Small intestine (tissue), 7 donors: Measurements from ENCODE around the gene BIK. TPM values are rescaled to one million over a fixed set of nuclear protein-coding genes. Genes with fewer than 3 reads are reported as not detected.

Experiments
- DNase-seq, 2 donors: peaks; one replicate each; pipeline versions ENCODE4 v3.0.0 to v3.0.0-alpha.2; 2013
- FAIRE-seq: peaks from 2 replicates; lab custom pipeline; 2012; peaks lifted over from hg19 to GRCh38; lab: Jason Lieb, UNC
- H3K27ac ChIP-seq, 3 donors: one replicate each; pipeline ENCODE4 v1.5.1; 2013; ENCODE audit warnings: low read length in 2 of 3, mild to moderate bottlenecking in 2 of 3, control low read depth in 1 of 3, inconsistent platforms in 1 of 3, low read depth in 1 of 3, moderate library complexity in 1 of 3
- H3K27me3 ChIP-seq, 3 donors: one replicate each; pipeline ENCODE4 v1.6.1; 2013; ENCODE audit warnings: low read length in 3 of 3, inconsistent platforms in 1 of 3; ENCODE audit not compliant: control insufficient read depth in 3 of 3, insufficient read depth in 3 of 3
- H3K36me3 ChIP-seq, 3 donors: one replicate each; pipeline ENCODE4 v1.6.1; 2013; ENCODE audit warnings: low read length in 3 of 3, inconsistent platforms in 1 of 3, low read depth in 1 of 3, mild to moderate bottlenecking in 1 of 3, moderate library complexity in 1 of 3; ENCODE audit not compliant: control insufficient read depth in 3 of 3, insufficient read depth in 2 of 3
- H3K4me1 ChIP-seq, 3 donors: one replicate each; pipeline ENCODE4 v1.6.1; 2013; ENCODE audit warnings: low read length in 2 of 3, inconsistent platforms in 1 of 3, low read depth in 1 of 3, mild to moderate bottlenecking in 1 of 3, moderate library complexity in 1 of 3; ENCODE audit not compliant: control insufficient read depth in 3 of 3, insufficient read depth in 2 of 3
- H3K4me3 ChIP-seq, 3 donors: one replicate each; pipeline ENCODE4 v1.5.1; 2013; ENCODE audit warnings: low read length in 3 of 3, control low read depth in 1 of 3, inconsistent platforms in 1 of 3, low read depth in 1 of 3, mild to moderate bottlenecking in 1 of 3, moderate library complexity in 1 of 3
- H3K9me3 ChIP-seq, 2 donors: one replicate each; pipeline ENCODE4 v1.6.1; 2013; ENCODE audit warnings: low read depth in 1 of 2, low read length in 1 of 2; ENCODE audit not compliant: control insufficient read depth in 2 of 2, insufficient read depth in 1 of 2
- WGBS, 3 donors: extraction: QIAGEN DNeasy Blood & Tissue Kit; methylation state at CpG; one replicate each; pipeline ENCODE4 v1.1.7; 2013; 5-methylcytosine and 5-hydroxymethylcytosine counted together
- polyA plus RNA-seq, 4 donors: library from polyadenylated mRNA; stranded (reverse) in 3 of 4; unstranded in 1 of 4; fragments of 200-250 nt in 3 of 4; fragments of 120-200 nt in 1 of 4; gene quantifications; one replicate each; pipeline versions ENCODE4 v1.2.1 to v1.2.3, GENCODE V29; 2013
- donor health status: healthy with polysubstance abuse.
- donor health status: control.
- donor health status: control.
- donor health status: Bipolar disorder and iron deficiency.
- donor health status: healthy.

Gene BIK
- polyA plus RNA-seq, 4 donors: 1.7 to 26.2 (median 18.7) TPM

DNA sequence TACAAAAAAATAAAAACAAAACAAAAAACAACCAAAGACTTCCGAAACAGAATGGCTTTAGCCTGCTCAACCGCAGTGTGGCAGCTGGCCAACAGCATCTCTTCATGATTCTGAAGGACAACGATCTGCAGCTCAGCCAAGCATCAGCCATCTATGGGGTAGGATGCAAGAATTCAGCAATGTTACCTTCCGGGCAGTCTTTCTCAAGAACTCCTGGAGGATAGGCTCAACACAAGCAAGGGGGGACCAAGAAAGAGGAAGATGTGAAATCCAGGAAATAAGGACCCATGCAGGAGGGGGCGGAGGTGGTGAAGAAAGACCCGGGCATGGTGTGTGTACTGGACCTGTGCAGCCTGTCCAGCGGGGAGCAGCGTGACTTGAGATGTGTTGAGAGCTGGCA is 37.3 kb downstream of the BIK start:
- Histone ChIP-seq H3K36me3 (no peaks in the 10 kb centered on the region), H3K4me1 (peaks cover 0 to 13% (median 0%) of the 10 kb centered on the region in 3 donors), H3K27me3 (peaks cover 0 to 14% (median 0%) of the 10 kb centered on the region in 3 donors), H3K9me3 (no peaks in the 10 kb centered on the region), H3K27ac (no peak overlapping the region), H3K4me3 (no peak overlapping the region)
- DNase-seq (no peak), FAIRE-seq (no peak)
- WGBS, 3 donors: 71 to 75% (median 72%) methylated on average over 8 of the region's 8 CpGs

DNA sequence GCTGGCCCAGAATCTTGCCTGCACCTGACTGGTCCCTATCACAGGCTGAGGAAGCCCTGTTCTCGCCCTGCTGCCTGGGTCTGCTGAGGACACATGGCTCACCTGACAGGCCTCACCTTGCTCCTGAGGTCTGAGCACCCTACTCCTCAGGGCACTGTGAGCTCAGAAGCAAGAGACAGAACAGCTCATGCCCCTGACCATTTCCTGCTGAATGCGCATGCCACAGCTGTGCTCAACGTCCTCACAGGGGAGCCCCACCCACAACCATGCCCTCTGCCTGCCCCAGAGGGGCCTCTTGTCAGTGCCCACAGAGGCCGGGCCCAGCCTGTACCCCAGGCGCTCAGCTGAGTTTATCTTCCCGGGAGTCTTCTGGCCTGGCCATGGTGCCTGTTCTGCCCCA is 38.0 kb downstream of the BIK start:
- Histone ChIP-seq H3K27ac (peak overlapping the region in 1 of 3 donors; percentile 48), H3K9me3 (no peaks in the 10 kb centered on the region), H3K27me3 (peaks cover 0 to 14% (median 0%) of the 10 kb centered on the region in 3 donors), H3K36me3 (no peaks in the 10 kb centered on the region), H3K4me1 (peaks cover 0 to 13% (median 0%) of the 10 kb centered on the region in 3 donors), H3K4me3 (no peak overlapping the region)
- FAIRE-seq (no peak), DNase-seq (no peak)
- WGBS, 3 donors: 30 to 47% (median 38%) methylated on average over 6 of the region's 6 CpGs

DNA sequence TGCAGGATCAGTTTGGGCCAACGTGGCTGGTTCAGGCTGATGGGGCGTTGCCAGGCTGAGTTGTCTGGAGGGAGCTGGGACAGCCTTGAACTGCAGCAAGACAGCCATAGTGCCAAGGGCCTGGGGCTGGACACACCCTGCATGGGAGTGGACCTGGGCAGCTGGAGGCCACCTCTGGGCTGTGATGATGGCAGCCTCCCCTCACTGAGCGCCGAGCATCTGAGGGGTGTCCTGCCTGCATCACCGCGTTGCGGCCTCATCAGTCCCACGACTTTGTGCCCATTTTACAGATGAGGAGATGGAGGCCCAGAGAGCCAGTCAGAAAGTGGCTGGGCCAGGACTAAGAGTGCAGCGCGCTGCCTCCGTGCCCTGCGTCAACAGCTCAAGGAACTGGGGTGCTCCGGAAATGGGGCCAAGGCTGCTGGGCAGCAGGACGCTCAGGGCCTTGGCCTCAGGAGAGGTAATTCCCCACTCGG is 40.2 kb downstream of the BIK start:
- peak overlapping the region in 2 of 3 donors; percentile 0 to 37 for H3K27ac ChIP-seq
- peaks cover 0 to 13% (median 0%) of the 10 kb centered on the region in 3 donors for H3K4me1 ChIP-seq
- H3K4me3 ChIP-seq: peak overlapping the region; percentile 46 to 87 (median 69)
- FAIRE-seq (no peak), DNase-seq (no peak)
- peaks cover 0 to 14% (median 0%) of the 10 kb centered on the region in 3 donors for H3K27me3 ChIP-seq
- no peaks in the 10 kb centered on the region for H3K9me3 ChIP-seq
- 63 to 79% (median 74%) methylated on average over 14 to 15 of the region's 15 CpGs for WGBS, 3 donors
- H3K36me3 ChIP-seq: no peaks in the 10 kb centered on the region

GRCh38 chr22:43151251-43152002 is 40.9 kb downstream of the BIK start, which contains the start of gene TSPO:
TSS of gene TSPO (plus strand) at chr22:43151559. CDS start at chr22:43159239, 7,680 bp downstream.
- peak within 1 kb of the TSS in 2 of 3 donors; percentile 84 to 96 for H3K27ac ChIP-seq
- 1 to 2% (median 2%) methylated on average over 38 to 75 of the region's 75 CpGs for WGBS, 3 donors
- H3K4me3 ChIP-seq: peak within 1 kb of the TSS; percentile 46 to 87 (median 69)
- peaks cover 0 to 14% (median 0%) of the 10 kb centered on the region in 3 donors for H3K27me3 ChIP-seq
- FAIRE-seq: no peak
- peak; percentile 51 to 66 for DNase-seq
- no peaks in the 10 kb centered on the region for H3K9me3 ChIP-seq
- peaks cover 0 to 13% (median 0%) of the 10 kb centered on the region in 3 donors for H3K4me1 ChIP-seq
- no peaks in the 10 kb centered on the region for H3K36me3 ChIP-seq

DNA sequence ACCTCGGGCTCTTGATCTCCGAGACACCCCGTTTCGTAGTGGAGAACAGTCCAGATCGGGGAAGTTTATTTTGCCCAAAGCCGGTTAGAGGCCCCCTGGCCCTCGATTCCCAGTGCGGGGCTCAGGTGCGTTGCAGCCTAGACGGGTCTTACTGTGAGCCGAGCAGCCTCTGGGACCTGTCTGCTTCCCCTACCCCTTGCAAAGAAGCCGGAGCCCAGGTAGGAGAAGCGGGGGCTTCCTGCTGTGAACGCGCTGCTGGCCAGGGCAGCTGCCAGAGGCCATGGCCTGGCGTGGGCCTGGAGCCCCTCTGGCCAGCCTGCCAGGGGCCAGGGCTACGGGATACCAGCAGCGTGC is 41.4 kb downstream of the BIK start:
- H3K9me3 ChIP-seq: no peaks in the 10 kb centered on the region
- DNase-seq (peak; percentile 21 to 26), FAIRE-seq (no peak)
- H3K4me1 ChIP-seq: peaks cover 0 to 13% (median 0%) of the 10 kb centered on the region in 3 donors
- peak overlapping the region in 2 of 3 donors; percentile 84 to 96 for H3K27ac ChIP-seq
- H3K36me3 ChIP-seq: no peaks in the 10 kb centered on the region
- H3K27me3 ChIP-seq: peaks cover 0 to 14% (median 0%) of the 10 kb centered on the region in 3 donors
- H3K4me3 ChIP-seq: peak overlapping the region; percentile 34 to 87 (median 69)
- WGBS, 3 donors: 2 to 23% (median 5%) methylated on average over 17 to 18 of the region's 18 CpGs

GRCh38 chr22:43152357-43153071 is 42.0 kb downstream of the BIK start:
- FAIRE-seq: no peak
- 3 to 21% (median 5%) methylated on average over 21 to 22 of the region's 22 CpGs for WGBS, 3 donors

GRCh38 chr22:43153899-43154298 is 43.3 kb downstream of the BIK start:
- FAIRE-seq (no peak), DNase-seq (no peak)
- H3K36me3 ChIP-seq: no peaks in the 10 kb centered on the region
- peaks cover 0 to 14% (median 0%) of the 10 kb centered on the region in 3 donors for H3K27me3 ChIP-seq
- H3K9me3 ChIP-seq: no peaks in the 10 kb centered on the region
- H3K4me1 ChIP-seq: peaks cover 0 to 8% (median 5%) of the 10 kb centered on the region in 3 donors
- H3K27ac ChIP-seq: no peak overlapping the region
- WGBS, 3 donors: 71 to 77% (median 74%) methylated on average over 9 of the region's 9 CpGs
- no peak overlapping the region for H3K4me3 ChIP-seq

More at GRCh38 chr22:43152357-43153071, 42.0 kb downstream of the BIK start:
- Histone ChIP-seq H3K4me3 (peak overlapping the region; percentile 34 to 87 (median 69)), H3K36me3 (no peaks in the 10 kb centered on the region), H3K27ac (peak overlapping the region in 2 of 3 donors; percentile 84 to 96), H3K27me3 (peaks cover 0 to 14% (median 0%) of the 10 kb centered on the region in 3 donors), H3K4me1 (peaks cover 0 to 13% (median 2%) of the 10 kb centered on the region in 3 donors), H3K9me3 (no peaks in the 10 kb centered on the region)
- DNase-seq: peak; percentile 39 to 88

DNA sequence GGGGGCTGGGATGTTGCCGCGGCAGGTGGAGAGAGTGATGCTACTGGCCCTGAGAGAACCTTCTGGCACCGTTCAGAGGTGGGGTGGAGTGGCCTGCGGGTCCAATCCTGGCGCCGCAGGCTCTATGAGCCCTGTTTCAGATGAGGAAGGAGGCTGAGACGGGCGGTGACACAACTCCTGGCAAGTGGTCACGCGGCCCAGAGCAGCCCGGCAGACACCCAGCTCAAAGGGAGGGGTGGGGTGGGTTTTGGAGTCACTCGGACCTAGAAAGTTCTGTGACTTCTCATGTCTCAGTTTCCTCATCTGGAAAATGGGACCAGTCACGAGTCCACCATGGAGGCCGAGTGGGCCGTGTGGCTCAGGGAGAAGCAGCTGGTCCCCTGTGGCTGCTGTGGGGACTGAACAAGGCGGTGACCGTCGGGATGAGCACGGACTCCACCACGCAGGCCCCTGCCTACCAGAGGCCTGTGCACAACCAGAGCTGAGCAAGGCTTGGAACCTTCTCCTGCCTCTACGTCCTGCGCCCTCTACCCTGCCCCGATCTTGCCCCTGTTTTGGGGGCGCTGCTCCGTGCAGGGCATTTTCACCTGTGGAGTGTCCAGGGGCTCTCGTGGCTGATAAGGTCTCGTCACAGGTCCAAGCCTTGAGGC is 44.5 kb downstream of the BIK start:
- Histone ChIP-seq H3K36me3 (no peaks in the 10 kb centered on the region), H3K9me3 (no peaks in the 10 kb centered on the region), H3K27ac (no peak overlapping the region), H3K4me3 (no peak overlapping the region), H3K4me1 (peaks cover 0 to 11% (median 9%) of the 10 kb centered on the region in 3 donors), H3K27me3 (peaks cover 0 to 14% (median 0%) of the 10 kb centered on the region in 3 donors)
- no peak for FAIRE-seq
- 86 to 91% (median 86%) methylated on average over 26 to 27 of the region's 27 CpGs for WGBS, 3 donors
- no peak for DNase-seq
